Measurements from ENCODE around the gene RSPH10B. TPM values are rescaled to one million over a fixed set of nuclear protein-coding genes. Genes with fewer than 3 reads are reported as not detected.
A peak's percentile ranks its signal among the peaks of the same experiment; 100 is the strongest.
"Not testable (repeated sequence)": the region's sequence is repeated elsewhere in the genome, so short reads cannot be mapped to it uniquely, and the experiment has no call there.

RSPH10B gene
- total and polyA plus RNA-seq, 10 of the 15 experiments (the other 5 are each of a cell fraction or from before 2014, with no cell fraction given), result 0.03 TPM; not detected in 9

- H3K9me3 ChIP-seq (replicated peaks; ENCODE audit: control insufficient read depth, insufficient read depth, low read length); H3K4me1 ChIP-seq (ENCODE audit: control insufficient read depth, insufficient read depth, low read length); SMC1A ChIA-PET (ENCODE audit: uncharacterized antibody, unreplicated experiment); DNase-seq (ENCODE audit: low read depth, low spot score); intact Hi-C loops (cut with micrococcal nuclease; ENCODE audit: unreplicated experiment); POLR2A ChIA-PET; ATAC-seq; in situ Hi-C loops (cut with MboI); H3K4me3 ChIP-seq; H3K27me3 ChIP-seq (replicated peaks in 1 of 2; ENCODE audit: control insufficient read depth in 2 of 2, insufficient read depth in 2 of 2, low read length in 1 of 2); H3K79me2 ChIP-seq (ENCODE audit: control insufficient read depth, insufficient read depth, low read length); CTCF ChIA-PET; H2AFZ ChIP-seq (ENCODE audit: control insufficient read depth, low read depth, low read length); H3K27ac ChIP-seq (ENCODE audit: control insufficient read depth, insufficient read depth); H3K4me2 ChIP-seq (ENCODE audit: control insufficient read depth, insufficient read depth); H4K20me1 ChIP-seq (ENCODE audit: control insufficient read depth, insufficient read depth); H3K9ac ChIP-seq (ENCODE audit: control insufficient read depth, insufficient read depth, low read length); H3K36me3 ChIP-seq (ENCODE audit: control insufficient read depth in 2 of 2, insufficient read depth in 2 of 2, low read length in 1 of 2); RAD21 ChIA-PET (ENCODE audit: unreplicated experiment): not testable (repeated sequence)
- FAIRE-seq, result peak; percentile 31
- TSS peak; percentile 67 for BruUV-seq (replicated peaks)
- 96% methylated on average over 2 of the region's 12 CpGs for WGBS (ENCODE audit: insufficient coverage, insufficient replicate concordance, low lambda C conversion rate, missing lambda C conversion rate)
Observed at GRCh38 chr7:5979680-5980314, 9.3 kb upstream of the RSPH10B start.

- FAIRE-seq; H3K27me3 ChIP-seq (replicated peaks in 1 of 2; ENCODE audit: control insufficient read depth in 2 of 2, insufficient read depth in 2 of 2, low read length in 1 of 2); H3K27ac ChIP-seq (ENCODE audit: control insufficient read depth, insufficient read depth); H4K20me1 ChIP-seq (ENCODE audit: control insufficient read depth, insufficient read depth); POLR2A ChIA-PET; H3K36me3 ChIP-seq (ENCODE audit: control insufficient read depth in 2 of 2, insufficient read depth in 2 of 2, low read length in 1 of 2); RAD21 ChIA-PET (ENCODE audit: unreplicated experiment); H3K4me3 ChIP-seq; H3K4me1 ChIP-seq (ENCODE audit: control insufficient read depth, insufficient read depth, low read length); DNase-seq (ENCODE audit: low read depth, low spot score); H2AFZ ChIP-seq (ENCODE audit: control insufficient read depth, low read depth, low read length); ATAC-seq; H3K9me3 ChIP-seq (replicated peaks; ENCODE audit: control insufficient read depth, insufficient read depth, low read length); H3K9ac ChIP-seq (ENCODE audit: control insufficient read depth, insufficient read depth, low read length); intact Hi-C loops (cut with micrococcal nuclease; ENCODE audit: unreplicated experiment); H3K79me2 ChIP-seq (ENCODE audit: control insufficient read depth, insufficient read depth, low read length); CTCF ChIA-PET; H3K4me2 ChIP-seq (ENCODE audit: control insufficient read depth, insufficient read depth); in situ Hi-C loops (cut with MboI); SMC1A ChIA-PET (ENCODE audit: uncharacterized antibody, unreplicated experiment): not testable (repeated sequence)
- WGBS (ENCODE audit: insufficient coverage, insufficient replicate concordance, low lambda C conversion rate, missing lambda C conversion rate), result no CpG with 5 or more reads among the region's 8 CpGs
- TSS peak; percentile 66 for BruUV-seq (replicated peaks)
Observed at GRCh38 chr7:5973580-5973979, 3.1 kb upstream of the RSPH10B start.

GRCh38 chr7:5963810-5964209, 6.7 kb downstream of the RSPH10B start:
- BruUV-seq (replicated peaks); H3K27ac ChIP-seq (ENCODE audit: control insufficient read depth, insufficient read depth); H3K36me3 ChIP-seq (ENCODE audit: control insufficient read depth in 2 of 2, insufficient read depth in 2 of 2, low read length in 1 of 2); H4K20me1 ChIP-seq (ENCODE audit: control insufficient read depth, insufficient read depth); H2AFZ ChIP-seq (ENCODE audit: control insufficient read depth, low read depth, low read length); FAIRE-seq; intact Hi-C loops (cut with micrococcal nuclease; ENCODE audit: unreplicated experiment); H3K79me2 ChIP-seq (ENCODE audit: control insufficient read depth, insufficient read depth, low read length); ATAC-seq; SMC1A ChIA-PET (ENCODE audit: uncharacterized antibody, unreplicated experiment); H3K9me3 ChIP-seq (replicated peaks; ENCODE audit: control insufficient read depth, insufficient read depth, low read length); H3K4me3 ChIP-seq; H3K4me2 ChIP-seq (ENCODE audit: control insufficient read depth, insufficient read depth); DNase-seq (ENCODE audit: low read depth, low spot score); H3K9ac ChIP-seq (ENCODE audit: control insufficient read depth, insufficient read depth, low read length); CTCF ChIA-PET; POLR2A ChIA-PET; in situ Hi-C loops (cut with MboI); RAD21 ChIA-PET (ENCODE audit: unreplicated experiment); H3K4me1 ChIP-seq (ENCODE audit: control insufficient read depth, insufficient read depth, low read length); H3K27me3 ChIP-seq (replicated peaks in 1 of 2; ENCODE audit: control insufficient read depth in 2 of 2, insufficient read depth in 2 of 2, low read length in 1 of 2): not testable (repeated sequence)
- WGBS (ENCODE audit: insufficient coverage, insufficient replicate concordance, low lambda C conversion rate, missing lambda C conversion rate), result 62% methylated on average over 3 of the region's 7 CpGs

- intact Hi-C loops (cut with micrococcal nuclease; ENCODE audit: unreplicated experiment); H4K20me1 ChIP-seq (ENCODE audit: control insufficient read depth, insufficient read depth); FAIRE-seq; H3K4me1 ChIP-seq (ENCODE audit: control insufficient read depth, insufficient read depth, low read length); H2AFZ ChIP-seq (ENCODE audit: control insufficient read depth, low read depth, low read length); in situ Hi-C loops (cut with MboI); POLR2A ChIA-PET; SMC1A ChIA-PET (ENCODE audit: uncharacterized antibody, unreplicated experiment); BruUV-seq (replicated peaks); H3K9ac ChIP-seq (ENCODE audit: control insufficient read depth, insufficient read depth, low read length); H3K9me3 ChIP-seq (replicated peaks; ENCODE audit: control insufficient read depth, insufficient read depth, low read length); H3K4me3 ChIP-seq; H3K4me2 ChIP-seq (ENCODE audit: control insufficient read depth, insufficient read depth); ATAC-seq; H3K36me3 ChIP-seq (ENCODE audit: control insufficient read depth in 2 of 2, insufficient read depth in 2 of 2, low read length in 1 of 2); RAD21 ChIA-PET (ENCODE audit: unreplicated experiment); DNase-seq (ENCODE audit: low read depth, low spot score); H3K79me2 ChIP-seq (ENCODE audit: control insufficient read depth, insufficient read depth, low read length); H3K27ac ChIP-seq (ENCODE audit: control insufficient read depth, insufficient read depth); H3K27me3 ChIP-seq (replicated peaks in 1 of 2; ENCODE audit: control insufficient read depth in 2 of 2, insufficient read depth in 2 of 2, low read length in 1 of 2); CTCF ChIA-PET: not testable (repeated sequence)
- WGBS (ENCODE audit: insufficient coverage, insufficient replicate concordance, low lambda C conversion rate, missing lambda C conversion rate), result no CpG with 5 or more reads among the region's 13 CpGs
Observed at GRCh38 chr7:5963205-5963604, 7.3 kb downstream of the RSPH10B start.

Measured in GM12878 (cell line).